ENCODE results near the gene XPC.
A peak's percentile ranks its signal among the peaks of the same experiment; 100 is the strongest.

The XPC gene

GRCh38 chr3:14146381-14147065 is 31.9 kb downstream of the XPC start:
- DNase-seq = no peak

- no peak for DNase-seq
These were observed 32.6 kb downstream of the XPC start for GRCh38 chr3:14145670-14146380.

GRCh38 chr3:14145236-14145635 is 33.2 kb downstream of the XPC start:
- DNase-seq = no peak

- peak; percentile 59 for DNase-seq
These were observed 33.9 kb downstream of the XPC start for GRCh38 chr3:14144423-14145075.

GRCh38 chr3:14143271-14144225 is 34.9 kb downstream of the XPC start:
- no peak for DNase-seq

- peak; percentile 69 for DNase-seq
These were observed 35.7 kb downstream of the XPC start for GRCh38 chr3:14142567-14143270.

- no peak for DNase-seq
These were observed 36.6 kb downstream of the XPC start for GRCh38 chr3:14141602-14142341.

- no peak for DNase-seq
These were observed 37.3 kb downstream of the XPC start for GRCh38 chr3:14141144-14141543.

GRCh38 chr3:14140668-14141067 is 37.7 kb downstream of the XPC start:
- no peak for DNase-seq

GRCh38 chr3:14139771-14140170 is 38.6 kb downstream of the XPC start:
- no peak for DNase-seq

GRCh38 chr3:14138878-14139655 is 39.3 kb downstream of the XPC start:
- DNase-seq = no peak

GRCh38 chr3:14138109-14138877 is 40.1 kb downstream of the XPC start:
- no peak for DNase-seq

GRCh38 chr3:14137445-14137844 is 41.0 kb downstream of the XPC start:
- DNase-seq = no peak

- DNase-seq = no peak
These were observed 41.4 kb downstream of the XPC start for GRCh38 chr3:14137004-14137403.

- DNase-seq = no peak
These were observed 42.8 kb downstream of the XPC start for GRCh38 chr3:14135581-14135980.

GRCh38 chr3:14134291-14134690 is 44.1 kb downstream of the XPC start:
- DNase-seq = no peak

GRCh38 chr3:14133876-14134275 is 44.5 kb downstream of the XPC start:
- DNase-seq = no peak

- DNase-seq = no peak
These were observed 45.1 kb downstream of the XPC start for GRCh38 chr3:14133188-14133800.

GRCh38 chr3:14132689-14133088 is 45.7 kb downstream of the XPC start:
- no peak for DNase-seq

All from activated CD4-positive, alpha-beta T cell treated with anti-CD3 and anti-CD28 coated beads, Interleukin-2, amount 50 U/mL, for 1 hour (primary cell).